Mesendoderm (in vitro differentiated cells): ENCODE data around the gene TLE7.
A peak's percentile ranks its signal among the peaks of the same experiment; 100 is the strongest.

ENCODE experiments used
- DNase-seq: peaks from one replicate; pipeline ENCODE4 v3.0.0; 2013
- H2AK5ac ChIP-seq: 2 replicates; pipeline ENCODE4 v1.6.1; 2013; ENCODE audit warnings: low read length, inconsistent platforms
- H2BK120ac ChIP-seq: 2 replicates; pipeline ENCODE4 v1.6.1; 2013; ENCODE audit warnings: low read depth, mild to moderate bottlenecking, low read length, moderate library complexity, mixed read lengths
- H2BK15ac ChIP-seq: replicated peaks from 2 replicates; pipeline ENCODE4 v1.6.1; 2013; ENCODE audit warnings: low read depth, mild to moderate bottlenecking, moderate library complexity
- H2BK5ac ChIP-seq: 2 replicates; pipeline ENCODE4 v1.6.1; 2013; ENCODE audit warnings: low read length, inconsistent platforms
- H3K18ac ChIP-seq: 2 replicates; pipeline ENCODE4 v1.6.1; 2013; ENCODE audit warnings: mild to moderate bottlenecking, low read length, mixed read lengths
- H3K23ac ChIP-seq: one replicate; pipeline ENCODE4 v1.6.1; 2013; ENCODE audit warnings: low read length
- H3K27ac ChIP-seq: 2 replicates; pipeline ENCODE4 v1.5.1; 2013; ENCODE audit warnings: low read depth, mild to moderate bottlenecking, inconsistent platforms, low read length, moderate library complexity
- H3K27me3 ChIP-seq: 2 replicates; pipeline ENCODE4 v1.6.1; 2013; ENCODE audit warnings: low read length, control low read depth, mild to moderate bottlenecking, inconsistent platforms; ENCODE audit not compliant: insufficient read depth, poor library complexity
- H3K36me3 ChIP-seq: 2 replicates; pipeline ENCODE4 v1.6.1; 2013; ENCODE audit warnings: low read length, inconsistent platforms; ENCODE audit not compliant: control insufficient read depth, insufficient read depth
- H3K4ac ChIP-seq: one replicate; pipeline ENCODE4 v1.6.1; 2013; ENCODE audit warnings: low read depth, mild to moderate bottlenecking, low read length, moderate library complexity
- H3K4me1 ChIP-seq: 2 replicates; pipeline ENCODE4 v1.6.1; 2013; ENCODE audit warnings: low read depth, low read length, inconsistent platforms; ENCODE audit not compliant: control insufficient read depth
- H3K4me2 ChIP-seq: 2 replicates; pipeline ENCODE4 v1.6.1; 2013; ENCODE audit warnings: low read length
- H3K4me3 ChIP-seq: 2 replicates; pipeline ENCODE4 v1.5.1; 2013; ENCODE audit warnings: mild to moderate bottlenecking, low read length
- H3K56ac ChIP-seq: one replicate; pipeline ENCODE4 v1.6.1; 2013; ENCODE audit warnings: low read length
- H3K79me1 ChIP-seq: 2 replicates; pipeline ENCODE4 v1.6.1; 2013; ENCODE audit warnings: low read length, inconsistent platforms
- H3K79me2 ChIP-seq: 2 replicates; pipeline ENCODE4 v1.6.1; 2013; ENCODE audit warnings: mild to moderate bottlenecking, low read length; ENCODE audit not compliant: control insufficient read depth, insufficient read depth
- H3K9ac ChIP-seq: 2 replicates; pipeline ENCODE4 v1.6.1; 2013; ENCODE audit warnings: low read length, inconsistent platforms
- H4K5ac ChIP-seq: one replicate; pipeline ENCODE4 v1.6.1; 2013; ENCODE audit warnings: low read length
- H4K8ac ChIP-seq: one replicate; pipeline ENCODE4 v1.6.1; 2013; ENCODE audit warnings: low read depth, mild to moderate bottlenecking, control low read depth, low read length, moderate library complexity
- WGBS: extraction: QIAGEN DNeasy Blood & Tissue Kit; methylation state at CpG from one replicate; pipeline ENCODE4 v1.1.7; 2013; ENCODE audit warnings: low lambda C conversion rate, missing lambda C conversion rate; ENCODE audit not compliant: insufficient coverage; ENCODE audit errors: extremely low coverage; 5-methylcytosine and 5-hydroxymethylcytosine counted together

TLE7 gene

GRCh38 chr16:71472931-71473330, 31.1 kb upstream of the TLE7 start:
- Histone ChIP-seq H3K56ac (no peak overlapping the region), H3K79me2 (no peaks in the 10 kb centered on the region), H3K36me3 (no peaks in the 10 kb centered on the region), H2BK120ac (no peak overlapping the region), H4K8ac (no peak overlapping the region), H3K79me1 (no peaks in the 10 kb centered on the region), H4K5ac (no peak overlapping the region), H3K27me3 (no peaks in the 10 kb centered on the region), H3K23ac (no peak overlapping the region), H3K9ac (no peak overlapping the region), H2AK5ac (no peak overlapping the region), H3K18ac (no peak overlapping the region), H3K4ac (no peak overlapping the region), H2BK5ac (no peak overlapping the region), H2BK15ac (no peak overlapping the region), H3K4me2 (no peak overlapping the region), H3K4me1 (no peaks in the 10 kb centered on the region), H3K27ac (no peak overlapping the region), H3K4me3 (no peak overlapping the region)
- DNase-seq: no peak
- no CpG with 5 or more reads among the region's 2 CpGs for WGBS

GRCh38 chr16:71472051-71472450, 30.2 kb upstream of the TLE7 start:
- H3K9ac ChIP-seq: no peak overlapping the region
- no peaks in the 10 kb centered on the region for H3K4me1 ChIP-seq
- no peaks in the 10 kb centered on the region for H3K36me3 ChIP-seq
- no peak overlapping the region for H3K4ac ChIP-seq
- no peaks in the 10 kb centered on the region for H3K79me2 ChIP-seq
- H3K79me1 ChIP-seq: no peaks in the 10 kb centered on the region
- no peak overlapping the region for H3K56ac ChIP-seq
- no peak for DNase-seq
- H3K18ac ChIP-seq: no peak overlapping the region
- no peak overlapping the region for H2AK5ac ChIP-seq
- no peak overlapping the region for H3K4me2 ChIP-seq
- H2BK120ac ChIP-seq: no peak overlapping the region
- WGBS: no CpG with 5 or more reads among the region's 2 CpGs
- no peak overlapping the region for H3K27ac ChIP-seq
- H4K5ac ChIP-seq: no peak overlapping the region
- H3K23ac ChIP-seq: no peak overlapping the region
- H2BK15ac ChIP-seq: no peak overlapping the region
- H3K4me3 ChIP-seq: no peak overlapping the region
- H2BK5ac ChIP-seq: no peak overlapping the region
- H3K27me3 ChIP-seq: no peaks in the 10 kb centered on the region
- H4K8ac ChIP-seq: no peak overlapping the region

GRCh38 chr16:71467810-71468209, 26.0 kb upstream of the TLE7 start:
- no peak overlapping the region for H4K8ac ChIP-seq
- no peak overlapping the region for H3K4me2 ChIP-seq
- H2BK5ac ChIP-seq: no peak overlapping the region
- peak; percentile 60 for DNase-seq
- H4K5ac ChIP-seq: no peak overlapping the region
- no CpG with 5 or more reads among the region's 9 CpGs for WGBS
- H3K9ac ChIP-seq: no peak overlapping the region
- no peak overlapping the region for H3K23ac ChIP-seq
- no peak overlapping the region for H2BK120ac ChIP-seq
- H2BK15ac ChIP-seq: no peak overlapping the region
- no peaks in the 10 kb centered on the region for H3K4me1 ChIP-seq
- H3K4ac ChIP-seq: no peak overlapping the region
- no peak overlapping the region for H3K56ac ChIP-seq
- H3K18ac ChIP-seq: no peak overlapping the region
- no peaks in the 10 kb centered on the region for H3K79me2 ChIP-seq
- no peaks in the 10 kb centered on the region for H3K27me3 ChIP-seq
- H3K79me1 ChIP-seq: no peaks in the 10 kb centered on the region
- H3K36me3 ChIP-seq: no peaks in the 10 kb centered on the region
- no peak overlapping the region for H3K27ac ChIP-seq
- no peak overlapping the region for H3K4me3 ChIP-seq
- H2AK5ac ChIP-seq: no peak overlapping the region

GRCh38 chr16:71464231-71464630, 22.4 kb upstream of the TLE7 start:
- no peak for DNase-seq
- Histone ChIP-seq H3K36me3 (no peaks in the 10 kb centered on the region), H3K9ac (no peak overlapping the region), H2AK5ac (no peak overlapping the region), H3K4ac (no peak overlapping the region), H2BK5ac (no peak overlapping the region), H3K4me3 (no peak overlapping the region), H3K4me2 (no peak overlapping the region), H4K5ac (no peak overlapping the region), H3K27me3 (no peaks in the 10 kb centered on the region), H3K23ac (no peak overlapping the region), H3K18ac (no peak overlapping the region), H3K27ac (no peak overlapping the region), H4K8ac (no peak overlapping the region), H2BK15ac (no peak overlapping the region), H3K4me1 (no peaks in the 10 kb centered on the region), H3K79me2 (peaks cover 2% of the 10 kb centered on the region), H3K79me1 (peaks cover 6% of the 10 kb centered on the region), H2BK120ac (no peak overlapping the region), H3K56ac (no peak overlapping the region)
- no CpG with 5 or more reads among the region's 1 CpG for WGBS

- DNase-seq: peak; percentile 77
- Histone ChIP-seq H3K23ac (no peak within 1 kb of the TSS), H2BK120ac (no peak within 1 kb of the TSS), H3K4me1 (no peaks in the 10 kb centered on the region), H3K4me2 (peak within 1 kb of the TSS; percentile 80), H3K27ac (no peak within 1 kb of the TSS), H4K8ac (peak within 1 kb of the TSS; percentile 87), H3K9ac (peak within 1 kb of the TSS; percentile 99), H3K4me3 (peak within 1 kb of the TSS; percentile 99), H3K79me2 (peaks cover 2% of the 10 kb centered on the region), H4K5ac (no peak within 1 kb of the TSS), H3K36me3 (no peaks in the 10 kb centered on the region), H3K18ac (no peak within 1 kb of the TSS), H3K4ac (peak within 1 kb of the TSS; percentile 82), H3K79me1 (peaks cover 6% of the 10 kb centered on the region), H2BK5ac (no peak within 1 kb of the TSS), H2AK5ac (no peak within 1 kb of the TSS), H3K56ac (peak within 1 kb of the TSS; percentile 99), H3K27me3 (no peaks in the 10 kb centered on the region), H2BK15ac (no peak within 1 kb of the TSS)
- no CpG with 5 or more reads among the region's 52 CpGs for WGBS
These were observed 20.1 kb upstream of the TLE7 start, which contains the start of gene ZNF23 for GRCh38 chr16:71461686-71462648. Gene ZNF23 (minus strand): TSS chr16:71462247. CDS start chr16:71456796, 5,451 bp downstream.
